ENCODE measurements around the gene FAM76B. TPM values are rescaled to one million over a fixed set of nuclear protein-coding genes. Genes with fewer than 3 reads are reported as not detected.
"Not testable (repeated sequence)": the region's sequence is repeated elsewhere in the genome, so short reads cannot be mapped to it uniquely, and the experiment has no call there.

The FAM76B gene
- total RNA-seq = 10 to 100 TPM; 19.8 to 25.3 (median 23.2) TPM

- Mint-ChIP-seq H3K36me3 (ENCODE audit: insufficient read depth) (peaks cover 12% of the 10 kb centered on the region), H3K4me1 (ENCODE audit: low read depth) (peaks cover 49% of the 10 kb centered on the region), H3K4me3 (peak within 1 kb of the TSS; percentile 97), H3K27me3 (ENCODE audit: low read depth) (no peaks in the 10 kb centered on the region), H3K9me3 (no peaks in the 10 kb centered on the region)
- ATAC-seq = peak; percentile 77 to 78
- DNase-seq = peak; percentile 97
These were observed at the start of gene FAM76B for GRCh38 chr11:95789506-95790122. Gene FAM76B (minus strand): TSS chr11:95789782. CDS start chr11:95789478, 304 bp downstream.

- Mint-ChIP-seq H3K9me3 (no peaks in the 10 kb centered on the region), H3K27me3 (ENCODE audit: low read depth) (no peaks in the 10 kb centered on the region), H3K4me1 (ENCODE audit: low read depth) (peaks cover 3% of the 10 kb centered on the region), H3K36me3 (ENCODE audit: insufficient read depth) (peaks cover 25% of the 10 kb centered on the region), H3K4me3 (no peak overlapping the region)
- ATAC-seq (peak; percentile 80 to 94), DNase-seq (peak; percentile 53)
These were observed 46.3 kb upstream of the FAM76B start for GRCh38 chr11:95835768-95836488.

GRCh38 chr11:95835351-95835750 is 45.8 kb upstream of the FAM76B start:
- peaks cover 26% of the 10 kb centered on the region for H3K36me3 Mint-ChIP-seq (ENCODE audit: insufficient read depth)

GRCh38 chr11:95833378-95833777 is 43.8 kb upstream of the FAM76B start:
- ATAC-seq (no peak), DNase-seq (no peak)
- H3K9me3 Mint-ChIP-seq = no peaks in the 10 kb centered on the region
- H3K36me3 Mint-ChIP-seq (ENCODE audit: insufficient read depth) = peaks cover 32% of the 10 kb centered on the region
- no peak overlapping the region for H3K4me3 Mint-ChIP-seq
- peaks cover 8% of the 10 kb centered on the region for H3K4me1 Mint-ChIP-seq (ENCODE audit: low read depth)
- H3K27me3 Mint-ChIP-seq (ENCODE audit: low read depth) = no peaks in the 10 kb centered on the region

More at GRCh38 chr11:95835351-95835750, 45.8 kb upstream of the FAM76B start:
- DNase-seq (no peak), ATAC-seq (no peak)
- Mint-ChIP-seq H3K9me3 (no peaks in the 10 kb centered on the region), H3K4me1 (ENCODE audit: low read depth) (peaks cover 5% of the 10 kb centered on the region), H3K27me3 (ENCODE audit: low read depth) (no peaks in the 10 kb centered on the region), H3K4me3 (no peak overlapping the region)

- Mint-ChIP-seq H3K4me3 (no peak overlapping the region), H3K9me3 (no peaks in the 10 kb centered on the region), H3K36me3 (ENCODE audit: insufficient read depth) (peaks cover 32% of the 10 kb centered on the region), H3K4me1 (ENCODE audit: low read depth) (peaks cover 8% of the 10 kb centered on the region), H3K27me3 (ENCODE audit: low read depth) (no peaks in the 10 kb centered on the region)
- ATAC-seq = no peak
- DNase-seq = no peak
These were observed 43.2 kb upstream of the FAM76B start for GRCh38 chr11:95832763-95833162.

GRCh38 chr11:95831198-95831883 is 41.8 kb upstream of the FAM76B start:
- peaks cover 8% of the 10 kb centered on the region for H3K4me1 Mint-ChIP-seq (ENCODE audit: low read depth)
- no peaks in the 10 kb centered on the region for H3K9me3 Mint-ChIP-seq
- DNase-seq = no peak
- H3K27me3 Mint-ChIP-seq (ENCODE audit: low read depth) = no peaks in the 10 kb centered on the region
- ATAC-seq = no peak
- H3K36me3 Mint-ChIP-seq (ENCODE audit: insufficient read depth) = peaks cover 30% of the 10 kb centered on the region
- no peak overlapping the region for H3K4me3 Mint-ChIP-seq

- H3K36me3 Mint-ChIP-seq (ENCODE audit: insufficient read depth) = peaks cover 36% of the 10 kb centered on the region
- no peaks in the 10 kb centered on the region for H3K27me3 Mint-ChIP-seq (ENCODE audit: low read depth)
- H3K4me3 Mint-ChIP-seq = no peak overlapping the region
- ATAC-seq (peak; percentile 40 to 61), DNase-seq (no peak)
- H3K9me3 Mint-ChIP-seq = no peaks in the 10 kb centered on the region
- peaks cover 8% of the 10 kb centered on the region for H3K4me1 Mint-ChIP-seq (ENCODE audit: low read depth)
These were observed 40.1 kb upstream of the FAM76B start for GRCh38 chr11:95829580-95830259.

GRCh38 chr11:95827696-95828095 is 38.1 kb upstream of the FAM76B start:
- Mint-ChIP-seq H3K4me1 (ENCODE audit: low read depth) (peaks cover 8% of the 10 kb centered on the region), H3K9me3 (no peaks in the 10 kb centered on the region), H3K4me3 (no peak overlapping the region), H3K27me3 (ENCODE audit: low read depth) (no peaks in the 10 kb centered on the region), H3K36me3 (ENCODE audit: insufficient read depth) (peaks cover 28% of the 10 kb centered on the region)
- no peak for DNase-seq
- ATAC-seq = no peak

- H3K27me3 Mint-ChIP-seq (ENCODE audit: low read depth) = no peaks in the 10 kb centered on the region
- DNase-seq (no peak), ATAC-seq (no peak)
- peaks cover 38% of the 10 kb centered on the region for H3K36me3 Mint-ChIP-seq (ENCODE audit: insufficient read depth)
- H3K9me3 Mint-ChIP-seq = no peaks in the 10 kb centered on the region
- no peak overlapping the region for H3K4me3 Mint-ChIP-seq
- H3K4me1 Mint-ChIP-seq (ENCODE audit: low read depth) = no peaks in the 10 kb centered on the region
These were observed 32.1 kb upstream of the FAM76B start for GRCh38 chr11:95821640-95822039.

GRCh38 chr11:95816037-95816436 is 26.5 kb upstream of the FAM76B start:
- Mint-ChIP-seq H3K4me1 (ENCODE audit: low read depth) (peaks cover 5% of the 10 kb centered on the region), H3K36me3 (ENCODE audit: insufficient read depth) (peaks cover 36% of the 10 kb centered on the region), H3K9me3 (no peaks in the 10 kb centered on the region), H3K27me3 (ENCODE audit: low read depth) (no peaks in the 10 kb centered on the region), H3K4me3 (no peak overlapping the region)
- no peak for ATAC-seq
- no peak for DNase-seq

GRCh38 chr11:95811052-95811451 is 21.5 kb upstream of the FAM76B start:
- H3K36me3 Mint-ChIP-seq (ENCODE audit: insufficient read depth) = peaks cover 19% of the 10 kb centered on the region
- not testable (repeated sequence) for H3K4me3 Mint-ChIP-seq; H3K27me3 Mint-ChIP-seq (ENCODE audit: low read depth); H3K4me1 Mint-ChIP-seq (ENCODE audit: low read depth); ATAC-seq; DNase-seq; H3K9me3 Mint-ChIP-seq

GRCh38 chr11:95806464-95806863 is 16.9 kb upstream of the FAM76B start:
- H3K4me1 Mint-ChIP-seq (ENCODE audit: low read depth); ATAC-seq; DNase-seq; H3K9me3 Mint-ChIP-seq; H3K27me3 Mint-ChIP-seq (ENCODE audit: low read depth); H3K4me3 Mint-ChIP-seq: not testable (repeated sequence)
- peaks cover 19% of the 10 kb centered on the region for H3K36me3 Mint-ChIP-seq (ENCODE audit: insufficient read depth)

GRCh38 chr11:95805869-95806268 is 16.3 kb upstream of the FAM76B start:
- no peaks in the 10 kb centered on the region for H3K27me3 Mint-ChIP-seq (ENCODE audit: low read depth)
- no peak for ATAC-seq
- peaks cover 7% of the 10 kb centered on the region for H3K4me1 Mint-ChIP-seq (ENCODE audit: low read depth)
- DNase-seq = no peak
- H3K36me3 Mint-ChIP-seq (ENCODE audit: insufficient read depth) = peaks cover 19% of the 10 kb centered on the region
- H3K9me3 Mint-ChIP-seq = no peaks in the 10 kb centered on the region
- no peak overlapping the region for H3K4me3 Mint-ChIP-seq

GRCh38 chr11:95803973-95804372 is 14.4 kb upstream of the FAM76B start:
- Mint-ChIP-seq H3K27me3 (ENCODE audit: low read depth) (no peaks in the 10 kb centered on the region), H3K4me1 (ENCODE audit: low read depth) (peaks cover 9% of the 10 kb centered on the region), H3K4me3 (no peak overlapping the region), H3K9me3 (no peaks in the 10 kb centered on the region), H3K36me3 (ENCODE audit: insufficient read depth) (peaks cover 31% of the 10 kb centered on the region)
- no peak for DNase-seq
- ATAC-seq = no peak

Measured in activated T-cell treated with anti-CD3 and anti-CD28 coated beads, Interleukin-2, amount 50 U/mL, for 4 hours (primary cell).